GM13977 (cell line): Measurements from ENCODE around the gene KCNQ2.
"Not testable (repeated sequence)": the region's sequence is repeated elsewhere in the genome, so short reads cannot be mapped to it uniquely, and the experiment has no call there.

Experiments used
- DNase-seq: peaks from one replicate; pipeline ENCODE4 v3.0.0; 2012; ENCODE audit warnings: low spot score
- in situ Hi-C: fragments of 300-500 bp; cut with MboI; formaldehyde crosslinking; loops from one replicate; pipeline ENCODE4 v1.12.0; 2022; ENCODE audit warnings: low sequenced_read_pairs, low pct_unique_long_range_greater_than_20kb, mixed read lengths, inconsistent platforms; ENCODE audit not compliant: unreplicated experiment
- TF ChIP-seq, protein P1 (sequence below): IDR thresholded peaks from 2 replicates; pipeline ENCODE4 v1.5.1; 2012; ENCODE audit warnings: mild to moderate bottlenecking, control low read depth; ENCODE audit not compliant: insufficient read depth; ENCODE audit errors: extremely low read depth, missing control alignments

Gene KCNQ2

GRCh38 chr20:63484651-63485403 is 12.4 kb upstream of the KCNQ2 start:
- in situ Hi-C loops = no loop called here
- TF ChIP-seq, protein P1, sequence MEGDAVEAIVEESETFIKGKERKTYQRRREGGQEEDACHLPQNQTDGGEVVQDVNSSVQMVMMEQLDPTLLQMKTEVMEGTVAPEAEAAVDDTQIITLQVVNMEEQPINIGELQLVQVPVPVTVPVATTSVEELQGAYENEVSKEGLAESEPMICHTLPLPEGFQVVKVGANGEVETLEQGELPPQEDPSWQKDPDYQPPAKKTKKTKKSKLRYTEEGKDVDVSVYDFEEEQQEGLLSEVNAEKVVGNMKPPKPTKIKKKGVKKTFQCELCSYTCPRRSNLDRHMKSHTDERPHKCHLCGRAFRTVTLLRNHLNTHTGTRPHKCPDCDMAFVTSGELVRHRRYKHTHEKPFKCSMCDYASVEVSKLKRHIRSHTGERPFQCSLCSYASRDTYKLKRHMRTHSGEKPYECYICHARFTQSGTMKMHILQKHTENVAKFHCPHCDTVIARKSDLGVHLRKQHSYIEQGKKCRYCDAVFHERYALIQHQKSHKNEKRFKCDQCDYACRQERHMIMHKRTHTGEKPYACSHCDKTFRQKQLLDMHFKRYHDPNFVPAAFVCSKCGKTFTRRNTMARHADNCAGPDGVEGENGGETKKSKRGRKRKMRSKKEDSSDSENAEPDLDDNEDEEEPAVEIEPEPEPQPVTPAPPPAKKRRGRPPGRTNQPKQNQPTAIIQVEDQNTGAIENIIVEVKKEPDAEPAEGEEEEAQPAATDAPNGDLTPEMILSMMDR = no peak
- DNase-seq = no peak

GRCh38 chr20:63484236-63484635 is 11.8 kb upstream of the KCNQ2 start:
- in situ Hi-C loops = no loop called here
- TF ChIP-seq, protein P1 = no peak
- no peak for DNase-seq

- in situ Hi-C loops = no loop called here
- TF ChIP-seq, protein P1 = no peak
- DNase-seq = no peak
Measured at GRCh38 chr20:63483834-63484233, 11.4 kb upstream of the KCNQ2 start.

GRCh38 chr20:63482021-63482587 is 9.6 kb upstream of the KCNQ2 start:
- no peak for DNase-seq
- in situ Hi-C loops = no loop called here
- TF ChIP-seq, protein P1 = no peak

DNA sequence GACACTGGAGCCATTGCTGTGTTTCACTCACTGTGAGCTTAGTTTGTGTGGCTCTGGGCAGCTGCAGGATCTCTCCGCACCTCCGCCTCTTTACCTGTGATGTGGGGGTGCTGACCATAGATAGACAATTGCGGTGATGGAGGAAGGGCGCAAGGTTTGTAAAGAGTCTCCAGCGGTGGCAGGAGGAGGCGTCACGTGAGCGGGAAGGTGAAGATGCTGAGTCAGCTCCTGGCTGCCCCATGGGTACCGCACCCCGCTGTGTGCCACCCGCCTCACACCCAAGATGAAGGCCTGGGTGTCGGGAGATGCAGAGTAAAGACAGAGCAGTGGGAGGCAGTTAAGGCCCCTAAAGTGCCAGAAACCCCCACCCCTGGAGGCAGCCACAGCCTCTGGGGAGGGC is 9.0 kb upstream of the KCNQ2 start:
- no peak for DNase-seq
- TF ChIP-seq, protein P1 = no peak
- in situ Hi-C loops = no loop called here

DNA sequence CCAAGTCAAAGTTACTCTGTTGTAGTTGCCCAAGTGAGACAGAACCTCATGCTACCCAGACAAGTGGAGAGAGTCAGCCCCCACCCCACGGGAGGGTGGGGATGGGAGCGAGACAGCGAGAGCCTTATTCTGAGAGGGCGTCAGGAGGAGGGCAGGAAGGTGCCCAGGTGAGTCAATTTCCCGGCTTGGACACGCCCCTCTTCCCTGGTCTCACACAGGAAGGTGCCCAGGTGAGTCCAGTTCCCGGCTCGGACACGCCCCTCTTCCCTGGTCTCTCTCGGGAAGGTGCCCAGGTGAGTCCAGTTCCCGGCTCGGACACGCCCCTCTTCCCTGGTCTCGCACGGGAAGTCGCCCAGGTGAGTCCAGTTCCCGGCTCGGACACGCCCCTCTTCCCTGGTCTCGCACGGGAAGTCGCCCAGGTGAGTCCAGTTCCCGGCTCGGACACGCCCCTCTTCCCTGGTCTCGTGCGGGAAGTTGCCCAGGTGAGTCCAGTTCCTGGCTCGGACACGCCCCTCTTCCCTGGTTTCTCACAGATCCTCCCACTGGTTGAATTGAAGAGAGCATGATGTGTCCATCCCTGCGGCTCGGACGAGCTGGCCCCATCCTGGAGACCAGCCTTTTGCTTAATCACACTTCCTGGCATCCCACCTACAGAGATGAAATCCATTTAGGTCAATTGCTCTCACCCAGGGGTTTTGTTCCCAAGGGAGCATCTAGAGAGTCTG is 7.4 kb upstream of the KCNQ2 start:
- DNase-seq, in situ Hi-C loops: not testable (repeated sequence)
